ENCODE measurements around the gene TSC22D3.

The TSC22D3 gene

GRCh38 chrX:107758231-107758766, 17.3 kb downstream of the TSC22D3 start:
- DNase-seq: no peak

GRCh38 chrX:107755721-107756120, 19.9 kb downstream of the TSC22D3 start:
- DNase-seq: no peak

GRCh38 chrX:107753187-107753586, 22.4 kb downstream of the TSC22D3 start:
- DNase-seq: no peak

- no peak for DNase-seq
These were observed 22.9 kb downstream of the TSC22D3 start for GRCh38 chrX:107752714-107753113.

GRCh38 chrX:107752043-107752442, 23.5 kb downstream of the TSC22D3 start:
- DNase-seq: no peak

- no peak for DNase-seq
These were observed 24.6 kb downstream of the TSC22D3 start for GRCh38 chrX:107750861-107751445.

- DNase-seq: no peak
These were observed 25.3 kb downstream of the TSC22D3 start for GRCh38 chrX:107750263-107750662.

GRCh38 chrX:107748506-107748905, 27.1 kb downstream of the TSC22D3 start:
- no peak for DNase-seq

- DNase-seq: no peak
These were observed 27.9 kb downstream of the TSC22D3 start for GRCh38 chrX:107747596-107748161.

- no peak for DNase-seq
These were observed 30.7 kb downstream of the TSC22D3 start for GRCh38 chrX:107744868-107745267.

GRCh38 chrX:107743995-107744394, 31.6 kb downstream of the TSC22D3 start:
- DNase-seq: no peak

GRCh38 chrX:107742700-107743191, 32.8 kb downstream of the TSC22D3 start:
- DNase-seq: no peak

- DNase-seq: no peak
These were observed 34.2 kb downstream of the TSC22D3 start for GRCh38 chrX:107741404-107741790.

GRCh38 chrX:107739541-107739940, 36.0 kb downstream of the TSC22D3 start:
- no peak for DNase-seq

GRCh38 chrX:107738768-107739167, 36.8 kb downstream of the TSC22D3 start:
- no peak for DNase-seq

GRCh38 chrX:107738272-107738671, 37.3 kb downstream of the TSC22D3 start:
- no peak for DNase-seq

GRCh38 chrX:107736781-107737531, 38.6 kb downstream of the TSC22D3 start:
- no peak for DNase-seq

- DNase-seq: no peak
These were observed 40.9 kb downstream of the TSC22D3 start for GRCh38 chrX:107734646-107735045.

GRCh38 chrX:107733686-107734085, 41.9 kb downstream of the TSC22D3 start:
- no peak for DNase-seq

GRCh38 chrX:107731831-107732502, 43.6 kb downstream of the TSC22D3 start:
- DNase-seq: no peak

GRCh38 chrX:107730991-107731766, 44.4 kb downstream of the TSC22D3 start:
- no peak for DNase-seq

- no peak for DNase-seq
These were observed 45.3 kb downstream of the TSC22D3 start for GRCh38 chrX:107730298-107730655.

Measured in activated gamma-delta T cell treated with Interleukin-2 at 50 U/mL for 16 hours (primary cell).